Effector memory CD4-positive, alpha-beta T cell (primary cell): Measurements from ENCODE around the gene HTR2A.

Experiments used
- DNase-seq, 3 donors: peaks; one replicate each; pipeline ENCODE4 v3.0.0-alpha.2; 2020
- H3K27ac ChIP-seq: 2 replicates; pipeline ENCODE4 v1.7.0; 2013; ENCODE audit warnings: mild to moderate bottlenecking, low read length, moderate library complexity; ENCODE audit not compliant: insufficient read depth, poor library complexity, severe bottlenecking
- H3K27me3 ChIP-seq: replicated peaks from 2 replicates; pipeline ENCODE4 v1.7.0; 2013; ENCODE audit warnings: mild to moderate bottlenecking, low read length; ENCODE audit not compliant: insufficient read depth, control insufficient read depth, poor library complexity, severe bottlenecking
- H3K36me3 ChIP-seq: 2 replicates; pipeline ENCODE4 v1.7.0; 2013; ENCODE audit warnings: mild to moderate bottlenecking, low read length, moderate library complexity; ENCODE audit not compliant: control insufficient read depth, insufficient read depth
- H3K4me1 ChIP-seq: 2 replicates; pipeline ENCODE4 v1.7.0; 2013; ENCODE audit warnings: low read length, mild to moderate bottlenecking; ENCODE audit not compliant: control insufficient read depth, insufficient read depth, poor library complexity, severe bottlenecking
- H3K4me3 ChIP-seq: 2 replicates; pipeline ENCODE4 v1.7.0; 2013; ENCODE audit warnings: low read length, low read depth, mild to moderate bottlenecking; ENCODE audit not compliant: insufficient read depth, poor library complexity, severe bottlenecking
- H3K9me3 ChIP-seq: 2 replicates; pipeline ENCODE4 v1.7.0; 2013; ENCODE audit warnings: mild to moderate bottlenecking, low read length, moderate library complexity; ENCODE audit not compliant: control insufficient read depth

The HTR2A gene

DNA sequence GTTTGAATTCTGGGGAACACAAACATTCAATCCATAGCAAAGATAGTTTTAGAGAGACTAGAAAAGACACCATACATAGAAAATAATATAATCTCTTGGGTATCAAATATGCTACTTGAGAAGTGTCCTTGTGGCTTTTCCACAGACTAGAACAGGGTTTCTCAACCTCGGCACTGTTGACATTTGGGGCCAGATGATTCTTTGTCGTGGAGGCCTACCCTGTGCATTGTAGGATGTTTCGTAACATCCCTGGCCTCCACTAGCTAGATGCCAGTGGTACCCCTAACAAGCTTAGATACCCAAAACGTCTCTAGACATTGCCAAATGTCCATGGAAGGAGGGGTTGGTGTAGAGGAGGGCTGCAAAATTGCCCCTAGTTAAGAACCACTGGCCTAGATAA is 97.7 kb downstream of the HTR2A start:
- Histone ChIP-seq H3K27ac (no peak overlapping the region), H3K9me3 (no peaks in the 10 kb centered on the region), H3K27me3 (no peaks in the 10 kb centered on the region), H3K36me3 (no peaks in the 10 kb centered on the region), H3K4me1 (peaks cover 14% of the 10 kb centered on the region), H3K4me3 (no peak overlapping the region)
- no peak for DNase-seq

DNA sequence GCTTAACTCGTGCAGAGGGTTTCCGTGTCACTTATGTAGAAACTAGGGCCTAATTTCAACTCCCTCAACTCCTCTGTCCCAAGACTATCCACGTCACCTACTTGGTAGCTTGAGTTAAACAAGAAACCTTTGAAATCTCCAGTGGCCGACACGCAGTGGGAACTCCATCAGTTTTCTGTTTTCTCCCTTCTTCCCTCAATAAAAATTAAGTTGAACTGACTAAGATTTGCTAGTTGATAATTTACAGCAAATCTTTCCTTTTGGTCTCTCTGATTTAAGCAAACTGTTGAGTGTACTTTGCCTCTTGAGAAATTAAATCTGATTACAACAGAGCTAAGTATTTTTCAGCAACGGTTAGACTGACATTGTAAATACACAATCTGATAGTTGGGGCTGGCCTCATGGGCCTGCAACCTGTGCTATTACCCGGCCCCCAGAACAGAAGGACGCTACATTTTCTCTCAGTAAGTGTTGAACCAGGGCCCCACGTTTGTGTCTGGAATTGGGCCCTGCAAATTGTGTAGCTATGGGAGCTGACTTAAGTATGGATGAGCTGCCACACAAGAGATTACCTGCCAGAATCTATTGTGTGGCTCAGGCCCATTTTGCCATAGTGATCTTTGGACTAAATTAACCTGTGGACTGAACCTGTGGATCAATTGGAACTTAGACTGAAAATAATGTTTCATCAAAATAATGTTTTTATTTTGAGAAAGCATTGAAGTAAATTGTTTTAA is 99.2 kb downstream of the HTR2A start:
- Histone ChIP-seq H3K9me3 (no peaks in the 10 kb centered on the region), H3K27ac (peak overlapping the region; percentile 74), H3K4me3 (peak overlapping the region; percentile 85), H3K27me3 (no peaks in the 10 kb centered on the region), H3K36me3 (no peaks in the 10 kb centered on the region), H3K4me1 (peaks cover 14% of the 10 kb centered on the region)
- no peak for DNase-seq

DNA sequence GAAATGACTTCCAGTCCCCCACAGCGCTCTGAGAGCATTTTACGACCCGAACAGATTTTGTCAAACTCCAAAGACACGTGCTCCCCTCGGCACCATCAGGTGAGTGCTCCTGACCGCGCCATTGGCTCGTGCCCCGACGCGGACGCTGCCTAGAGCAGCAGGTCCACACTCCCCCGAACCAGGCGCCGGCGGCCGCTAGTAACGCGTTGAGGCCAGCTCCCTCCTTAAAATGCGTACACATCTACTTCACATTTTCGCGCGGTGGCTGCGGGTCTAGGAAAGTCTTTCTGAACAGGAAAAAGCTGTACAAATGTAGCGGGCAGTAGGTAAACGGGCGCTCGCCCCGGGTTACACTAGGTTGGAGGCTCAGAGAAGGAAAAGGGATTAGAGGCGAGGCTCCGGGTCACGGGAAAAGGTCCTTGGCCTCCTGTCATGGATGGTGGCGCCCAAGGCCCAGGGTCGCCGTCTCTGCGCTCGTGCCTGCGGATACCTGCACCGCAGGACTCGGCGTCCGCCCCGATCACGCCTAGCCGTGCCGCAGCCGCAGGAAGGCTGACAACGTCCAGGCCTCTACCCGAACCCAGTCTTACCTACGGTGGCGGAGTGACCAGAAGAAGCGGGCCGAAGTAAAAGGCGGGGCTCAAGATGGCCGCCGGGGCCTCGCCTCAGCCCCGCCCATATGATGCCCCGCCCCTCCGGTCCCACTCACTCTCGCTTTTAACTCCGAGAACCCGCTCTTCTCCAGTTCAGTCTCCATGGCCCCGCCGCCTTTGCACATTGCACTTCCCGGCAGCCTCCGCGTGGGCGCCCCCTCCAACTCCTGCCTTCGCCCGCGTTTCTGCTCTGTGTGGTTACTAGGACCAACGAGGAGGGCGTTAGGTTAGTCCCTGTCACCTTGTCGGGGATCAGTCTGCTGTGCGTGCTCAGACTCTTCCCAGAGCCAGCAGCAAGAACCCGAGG is 100.1 kb downstream of the HTR2A start, which contains the start of gene ESD:
Gene ESD (minus strand): TSS at position 647 of the 960 bp plus-strand sequence. CDS start 5,748 bp downstream, outside the sequence.
- peaks cover 14% of the 10 kb centered on the region for H3K4me1 ChIP-seq
- DNase-seq: peak; percentile 74 to 82 (median 77)
- H3K27me3 ChIP-seq: no peaks in the 10 kb centered on the region
- H3K36me3 ChIP-seq: no peaks in the 10 kb centered on the region
- no peaks in the 10 kb centered on the region for H3K9me3 ChIP-seq
- peak within 1 kb of the TSS; percentile 85 for H3K4me3 ChIP-seq
- peak within 1 kb of the TSS; percentile 74 for H3K27ac ChIP-seq

DNA sequence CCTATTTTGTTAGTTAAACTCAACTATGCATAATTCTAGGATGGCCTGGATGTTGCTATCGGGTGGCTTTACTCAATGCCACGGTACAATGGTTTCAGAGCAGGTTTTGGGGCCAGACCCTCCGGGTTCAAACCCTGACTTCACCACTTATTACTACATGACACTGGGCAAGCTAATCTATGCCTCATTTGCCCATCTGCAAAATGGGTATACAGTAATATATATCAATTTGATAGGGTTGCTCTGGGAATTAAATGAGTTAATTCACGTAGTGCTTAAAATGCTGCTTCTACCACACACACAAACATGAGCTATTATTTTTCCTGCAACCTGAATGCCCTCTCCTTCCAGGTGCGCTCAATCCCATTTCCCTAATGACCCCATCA is 100.7 kb downstream of the HTR2A start:
- DNase-seq: no peak
- H3K36me3 ChIP-seq: no peaks in the 10 kb centered on the region
- H3K4me1 ChIP-seq: peaks cover 14% of the 10 kb centered on the region
- H3K9me3 ChIP-seq: no peaks in the 10 kb centered on the region
- no peak overlapping the region for H3K27ac ChIP-seq
- H3K27me3 ChIP-seq: no peaks in the 10 kb centered on the region
- H3K4me3 ChIP-seq: peak overlapping the region; percentile 85

DNA sequence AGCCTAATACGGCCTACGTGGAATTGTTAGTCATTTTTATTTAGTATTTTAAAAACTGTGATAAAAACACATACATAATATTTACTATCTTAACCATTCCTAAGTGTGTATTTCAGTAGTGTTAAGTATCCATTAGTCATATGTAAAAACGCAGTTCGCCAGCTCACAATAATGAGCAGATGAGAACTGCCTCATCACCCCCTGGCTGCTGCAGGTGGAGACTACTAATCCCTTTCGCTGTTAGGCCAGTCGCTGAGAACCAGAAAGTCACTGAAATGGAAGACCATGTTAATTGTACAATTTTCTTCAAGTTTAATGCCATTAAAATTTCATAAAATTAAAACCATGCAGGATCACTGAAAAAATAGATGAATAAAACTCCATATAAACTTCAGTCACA is 101.5 kb downstream of the HTR2A start:
- no peak for DNase-seq
- peak overlapping the region; percentile 85 for H3K4me3 ChIP-seq

DNA sequence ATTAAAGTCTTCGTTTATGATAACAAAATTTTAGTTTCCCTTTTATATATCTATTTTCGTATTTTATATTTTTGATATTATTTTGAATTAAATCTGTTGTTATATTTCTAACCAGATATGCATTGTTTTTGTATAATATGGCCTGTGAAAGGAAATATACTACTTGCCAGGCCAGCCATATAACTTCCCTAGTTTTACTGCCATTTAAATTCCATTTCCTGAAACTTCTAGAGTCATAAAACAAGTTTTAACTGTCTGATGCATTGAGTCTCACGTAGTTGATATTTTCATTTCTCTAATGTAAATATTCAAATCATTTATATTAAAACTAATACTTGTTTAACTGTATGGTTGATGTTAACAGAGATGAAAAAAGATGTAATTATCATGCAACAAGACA is 113.3 kb downstream of the HTR2A start:
- no peak for DNase-seq
- Histone ChIP-seq H3K27ac (no peak overlapping the region), H3K4me3 (no peak overlapping the region), H3K4me1 (no peaks in the 10 kb centered on the region), H3K9me3 (no peaks in the 10 kb centered on the region), H3K36me3 (peaks cover 69% of the 10 kb centered on the region), H3K27me3 (no peaks in the 10 kb centered on the region)

More for the DNA sequence above, 101.5 kb downstream of the HTR2A start:
- H3K4me1 ChIP-seq: peaks cover 14% of the 10 kb centered on the region
- no peak overlapping the region for H3K27ac ChIP-seq
- H3K27me3 ChIP-seq: no peaks in the 10 kb centered on the region
- H3K9me3 ChIP-seq: no peaks in the 10 kb centered on the region
- H3K36me3 ChIP-seq: no peaks in the 10 kb centered on the region

DNA sequence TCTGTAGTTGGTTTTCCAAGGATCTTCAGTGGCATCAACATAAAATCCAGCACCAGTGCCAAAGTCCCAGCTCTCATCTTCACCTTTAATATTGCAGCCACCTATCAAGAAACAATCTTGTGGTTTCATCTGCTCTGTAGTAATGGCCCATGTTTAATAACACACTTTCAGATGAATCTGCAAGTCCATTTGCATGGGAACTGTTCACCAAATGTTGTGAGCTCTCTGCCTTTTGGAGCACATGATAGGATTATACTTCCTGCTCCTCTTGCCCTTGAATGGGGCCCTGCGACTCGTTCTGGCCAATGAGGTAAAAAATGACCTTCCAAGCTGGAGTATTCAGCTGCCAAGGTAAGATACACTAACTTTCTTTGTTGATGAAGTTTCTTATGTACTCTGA is 114.2 kb downstream of the HTR2A start:
- H3K36me3 ChIP-seq: peaks cover 69% of the 10 kb centered on the region
- H3K27me3 ChIP-seq: no peaks in the 10 kb centered on the region
- H3K27ac ChIP-seq: no peak overlapping the region
- no peaks in the 10 kb centered on the region for H3K4me1 ChIP-seq
- DNase-seq: no peak
- no peaks in the 10 kb centered on the region for H3K9me3 ChIP-seq
- H3K4me3 ChIP-seq: no peak overlapping the region

- DNase-seq: no peak
- Histone ChIP-seq H3K9me3 (no peaks in the 10 kb centered on the region), H3K36me3 (peaks cover 67% of the 10 kb centered on the region), H3K27me3 (no peaks in the 10 kb centered on the region), H3K4me1 (no peaks in the 10 kb centered on the region), H3K27ac (no peak overlapping the region), H3K4me3 (no peak overlapping the region)
Observed at GRCh38 chr13:46782066-46782465, 114.8 kb downstream of the HTR2A start.
